GM19455 (cell line): Measurements from ENCODE around the gene NPAS1.
"Not testable (repeated sequence)": the region's sequence is repeated elsewhere in the genome, so short reads cannot be mapped to it uniquely, and the experiment has no call there.

ENCODE experiments used
- ATAC-seq: cut with Tn5 transposase; IDR thresholded peaks from one replicate; pipeline ENCODE4 v1.9.1; 2021; ENCODE audit not compliant: unreplicated experiment

Gene NPAS1

DNA sequence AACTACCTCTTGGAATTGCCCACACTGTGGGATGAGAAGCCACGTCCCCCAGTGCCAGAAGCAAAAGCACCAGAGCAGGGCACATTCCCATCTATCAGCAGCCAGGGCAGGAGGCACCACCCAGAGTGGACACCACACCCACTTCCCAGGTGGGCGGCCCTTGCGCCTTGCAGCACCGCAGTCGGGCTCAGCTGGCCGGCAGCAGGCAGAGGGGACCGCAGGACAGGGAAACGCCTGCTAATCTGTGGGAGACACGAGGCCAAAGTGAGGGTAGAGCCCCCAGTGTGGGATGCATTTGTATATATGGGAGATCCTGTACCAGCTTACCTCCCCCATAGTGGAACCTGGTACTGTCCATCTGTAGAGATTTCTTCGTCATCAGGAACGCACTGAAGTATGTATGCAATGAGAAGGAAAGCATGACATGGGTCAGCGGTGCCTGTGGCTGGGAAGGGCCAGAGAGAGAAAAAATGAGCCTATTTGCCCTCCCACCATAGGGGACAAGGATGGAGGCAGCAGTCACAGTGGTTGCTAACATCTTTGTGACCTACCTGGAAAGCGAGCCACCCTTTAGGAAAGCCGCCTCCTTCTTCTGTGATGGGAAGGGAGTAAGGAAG, 30.9 kb upstream of the NPAS1 start:
- no peak for ATAC-seq

DNA sequence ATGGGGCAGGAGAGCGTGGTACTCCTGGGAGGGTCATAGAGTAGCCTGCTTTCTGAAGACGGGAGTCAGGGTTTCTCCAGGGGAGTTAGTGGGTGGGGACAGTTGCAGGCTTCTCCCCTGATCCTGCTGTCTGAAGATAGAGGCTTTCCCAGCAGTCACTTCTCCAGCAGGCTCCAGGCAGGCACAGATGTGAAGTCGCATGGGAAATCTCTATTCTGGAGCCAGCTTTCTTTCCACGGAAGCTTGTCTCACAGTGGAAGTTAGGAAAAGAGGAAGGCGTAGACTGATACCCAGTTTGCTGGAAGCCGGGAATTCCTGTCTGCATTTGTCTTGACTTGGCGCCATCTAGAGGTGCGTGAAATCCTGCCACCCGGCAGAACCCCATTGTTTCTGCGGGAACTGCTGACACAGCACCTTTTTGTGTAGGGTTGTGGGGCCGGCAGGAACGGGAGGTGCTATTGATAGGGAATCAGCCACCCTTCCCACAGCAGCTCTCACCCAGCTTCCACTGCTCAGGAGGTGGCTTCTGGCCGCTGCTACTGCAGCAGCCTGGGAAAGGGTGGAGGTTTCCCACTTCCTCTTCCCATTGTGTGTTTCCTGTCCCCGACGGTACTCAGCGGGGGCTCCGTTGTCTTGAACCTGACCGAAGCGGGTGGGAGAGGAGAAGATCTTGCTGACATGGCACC, 28.5 kb upstream of the NPAS1 start:
- no peak for ATAC-seq

DNA sequence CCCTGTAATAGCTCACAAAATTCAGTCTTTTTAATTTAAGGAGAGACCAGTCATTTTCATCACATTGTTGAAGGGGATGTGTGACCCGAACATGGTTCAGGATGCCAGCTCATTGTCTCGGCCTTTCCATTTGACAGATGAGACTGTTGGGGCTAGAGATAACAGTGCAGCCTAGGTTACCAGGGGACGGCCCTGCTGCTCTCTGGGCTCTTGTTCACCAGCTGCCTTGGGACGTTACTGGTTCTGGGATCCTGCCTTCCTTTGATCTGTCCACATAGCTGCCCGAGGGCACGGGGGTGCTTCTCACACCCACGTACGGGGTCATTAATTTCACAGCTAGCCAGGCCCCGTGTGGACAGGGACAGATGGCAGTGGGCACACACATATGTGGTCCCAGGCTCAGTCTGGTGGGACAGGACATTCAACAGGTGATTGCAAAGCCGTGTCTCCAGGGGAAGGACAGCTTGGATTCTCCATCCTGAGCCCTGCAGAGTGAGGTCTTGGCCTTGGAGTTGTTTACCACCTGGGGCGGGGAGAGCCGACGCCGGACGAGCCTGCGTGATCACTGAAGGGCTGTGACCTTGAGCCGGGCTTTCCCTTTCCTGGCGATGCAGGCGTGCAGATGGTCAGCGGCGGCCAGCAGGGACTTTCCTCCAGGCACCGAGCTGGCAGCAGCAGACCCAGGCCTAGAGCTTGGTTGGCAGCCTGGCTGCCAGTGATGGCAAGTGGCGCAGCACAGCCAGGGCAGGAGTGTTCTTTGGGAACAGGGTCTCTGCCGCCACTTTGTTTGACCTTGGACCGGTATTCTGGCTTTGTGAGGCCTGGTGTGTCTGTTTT, 26.7 kb upstream of the NPAS1 start:
- no peak for ATAC-seq

DNA sequence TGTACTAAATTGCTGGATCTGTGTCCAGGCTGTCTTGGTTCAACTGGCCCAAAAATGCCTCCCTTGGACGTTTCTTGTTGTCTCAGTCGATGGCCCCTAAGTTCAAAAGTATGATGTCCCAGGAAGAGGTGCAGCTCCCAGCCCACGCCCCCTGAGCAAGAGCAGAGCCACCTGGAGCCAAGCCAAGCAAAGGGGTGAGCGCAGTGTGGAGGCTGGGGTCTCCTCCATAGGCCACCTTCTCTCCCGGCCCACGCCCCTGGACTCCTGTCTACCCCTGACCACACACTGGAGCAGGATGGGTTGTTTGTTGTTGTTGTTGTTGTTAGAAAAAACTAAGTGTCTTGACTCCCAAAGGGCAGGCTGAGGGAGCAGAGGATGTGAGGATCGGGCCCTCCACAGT, 26.0 kb upstream of the NPAS1 start:
- no peak for ATAC-seq

DNA sequence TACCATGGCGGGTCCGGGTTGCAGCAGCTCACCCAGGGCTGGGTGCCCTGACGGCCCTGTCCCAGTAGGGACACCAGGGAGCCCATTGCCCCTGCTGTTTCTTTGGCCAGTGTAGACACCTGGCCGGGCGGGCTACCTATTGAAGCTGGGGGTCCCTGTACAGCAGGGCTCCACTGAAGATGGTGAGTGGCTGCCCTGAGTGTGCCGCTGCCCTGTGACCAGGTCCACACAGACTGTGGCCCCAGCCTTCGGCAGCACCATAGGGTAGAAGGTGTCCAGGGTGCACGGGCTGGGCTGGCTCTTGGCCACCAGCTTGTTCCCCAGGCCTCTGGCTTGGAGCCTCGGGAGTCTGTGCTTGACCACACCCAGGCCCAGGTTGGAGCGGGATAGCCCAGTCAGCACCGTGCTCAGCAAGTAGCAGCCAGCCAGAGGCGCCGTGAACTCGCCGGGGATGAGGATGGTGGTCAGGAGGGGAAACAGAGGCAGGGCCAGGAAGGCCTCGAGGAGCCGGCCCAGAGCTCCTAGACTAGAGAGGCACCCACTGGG, 25.4 kb upstream of the NPAS1 start:
- ATAC-seq = no peak

DNA sequence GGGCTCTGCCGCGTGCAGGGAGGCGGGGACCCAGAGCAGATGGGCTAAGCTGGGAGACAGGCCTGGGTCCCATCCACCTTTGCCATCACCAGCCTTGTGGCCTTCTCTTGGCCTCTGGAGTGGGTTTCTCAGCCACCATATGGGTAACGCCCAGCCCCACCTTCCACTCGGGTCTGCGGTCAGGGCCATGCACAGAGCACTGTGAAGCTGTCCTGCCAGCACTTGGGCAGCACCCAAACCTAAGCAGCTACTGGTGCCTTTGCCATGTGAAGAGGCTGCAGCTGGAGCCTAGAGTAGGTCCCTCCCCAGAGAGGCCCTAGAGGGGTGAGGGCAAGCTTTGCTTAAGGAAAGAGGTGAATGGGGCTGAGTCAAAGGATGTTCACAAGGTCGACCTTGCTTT, 24.1 kb upstream of the NPAS1 start:
- no peak for ATAC-seq

DNA sequence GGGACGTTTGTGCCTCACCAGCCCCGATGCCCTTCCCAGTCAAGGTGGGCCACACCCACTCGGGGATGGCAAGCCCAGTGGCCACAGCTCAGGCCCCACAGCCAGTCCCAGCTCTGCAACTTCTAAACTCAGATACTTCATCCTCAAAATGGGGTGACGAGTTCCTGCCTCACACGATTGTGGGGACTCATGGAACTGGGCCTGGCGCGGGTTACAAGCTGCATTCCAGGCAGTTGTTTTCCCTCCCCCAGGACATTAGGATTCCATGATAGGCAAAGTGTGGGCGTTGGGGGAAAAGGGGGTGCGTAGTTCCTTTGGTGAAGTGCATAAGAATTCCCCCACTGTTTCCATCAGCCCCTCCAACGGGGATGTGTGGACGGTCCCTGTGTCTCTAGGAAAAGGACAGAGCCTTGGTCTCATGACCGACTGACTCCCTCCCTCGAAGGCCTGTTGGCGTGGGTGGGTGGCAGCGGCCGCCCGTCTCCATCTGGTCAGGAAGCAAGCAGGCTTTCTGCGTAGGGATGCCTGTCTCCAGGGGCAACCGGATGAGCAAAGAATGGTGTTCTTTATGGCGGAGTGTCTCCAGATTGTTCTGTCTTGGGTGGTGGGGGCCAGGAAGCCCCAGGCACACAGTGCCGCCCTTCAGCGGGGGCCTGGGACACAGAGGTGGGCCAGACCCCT, 21.1 kb upstream of the NPAS1 start:
- ATAC-seq = no peak

DNA sequence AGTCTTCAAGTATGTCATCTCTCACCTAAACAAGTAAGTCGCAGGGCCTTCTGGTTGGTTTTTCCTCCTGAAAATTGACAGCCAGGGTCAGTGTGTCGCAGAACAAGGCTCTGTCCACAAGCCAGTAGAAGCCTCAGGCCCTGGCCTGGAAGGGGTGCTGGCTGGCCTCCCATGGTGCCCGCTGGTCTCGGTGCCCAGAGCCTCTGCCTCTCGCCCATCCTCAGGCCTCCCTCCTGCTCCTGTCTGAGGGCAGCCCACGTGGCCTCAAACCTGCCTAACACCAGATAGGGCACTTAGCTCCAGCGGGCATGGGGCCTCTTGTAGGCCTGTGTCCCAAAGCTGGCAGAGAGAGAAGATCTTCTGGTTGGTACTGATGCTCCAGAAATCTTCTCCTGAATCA, 20.3 kb upstream of the NPAS1 start:
- ATAC-seq = no peak

DNA sequence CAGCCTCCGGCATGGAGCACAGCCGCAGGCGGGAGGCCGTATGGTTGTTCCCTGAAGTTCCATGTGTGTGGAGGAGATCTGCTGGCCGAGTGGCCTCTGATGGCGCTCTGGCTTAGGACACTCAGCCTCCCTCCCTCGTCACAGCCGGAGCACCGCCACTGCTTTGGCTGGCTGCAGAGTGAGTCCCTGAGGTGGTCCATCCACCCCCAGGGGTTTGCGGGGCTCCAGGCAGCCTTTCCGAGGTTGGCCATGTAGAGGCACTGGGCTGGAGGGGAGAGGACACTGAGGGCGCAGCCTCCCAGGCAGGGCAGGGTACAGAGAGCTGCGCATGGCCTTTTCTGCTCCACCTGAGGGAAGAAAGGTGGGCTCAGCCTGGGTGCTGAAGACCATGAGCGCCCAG, 19.8 kb upstream of the NPAS1 start:
- no peak for ATAC-seq

DNA sequence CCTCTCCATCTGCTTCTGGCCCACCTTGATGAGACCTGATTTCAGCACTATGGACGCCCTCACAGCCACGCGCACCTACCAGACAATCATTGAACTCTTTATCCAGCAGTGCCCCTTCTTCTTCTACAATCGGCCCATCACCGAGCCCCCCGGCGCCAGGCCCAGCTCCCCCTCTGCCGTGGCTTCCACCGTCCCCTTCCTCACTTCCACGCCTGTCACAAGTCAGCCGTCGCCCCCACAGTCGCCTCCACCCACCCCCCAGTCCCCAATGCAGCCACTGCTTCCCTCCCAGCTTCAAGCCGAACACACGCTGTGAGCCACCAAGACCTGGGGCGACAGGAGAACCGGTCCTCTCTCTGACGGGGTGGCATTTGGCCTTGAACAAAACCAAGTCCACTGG, 19.3 kb upstream of the NPAS1 start:
- no peak for ATAC-seq

DNA sequence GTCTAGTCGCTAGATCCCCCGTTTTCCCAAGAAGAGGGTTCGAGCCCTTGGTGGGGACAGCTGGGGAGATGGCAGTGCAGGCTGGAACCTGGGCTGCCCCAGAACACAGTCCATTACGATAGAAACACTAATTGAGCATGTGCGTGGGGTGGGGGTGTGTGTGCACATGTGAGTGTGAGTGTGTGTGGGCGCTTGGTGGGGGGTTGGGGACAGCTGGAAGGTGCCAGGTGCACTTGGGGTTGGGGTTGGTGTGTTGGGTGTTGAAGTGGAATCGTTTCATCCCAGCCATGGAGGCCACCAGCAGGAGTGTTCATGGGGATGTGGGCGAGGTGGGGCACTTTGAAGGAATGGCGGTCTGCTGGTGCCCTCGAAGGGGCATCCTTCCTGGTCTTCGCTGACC, 18.1 kb upstream of the NPAS1 start:
- no peak for ATAC-seq

DNA sequence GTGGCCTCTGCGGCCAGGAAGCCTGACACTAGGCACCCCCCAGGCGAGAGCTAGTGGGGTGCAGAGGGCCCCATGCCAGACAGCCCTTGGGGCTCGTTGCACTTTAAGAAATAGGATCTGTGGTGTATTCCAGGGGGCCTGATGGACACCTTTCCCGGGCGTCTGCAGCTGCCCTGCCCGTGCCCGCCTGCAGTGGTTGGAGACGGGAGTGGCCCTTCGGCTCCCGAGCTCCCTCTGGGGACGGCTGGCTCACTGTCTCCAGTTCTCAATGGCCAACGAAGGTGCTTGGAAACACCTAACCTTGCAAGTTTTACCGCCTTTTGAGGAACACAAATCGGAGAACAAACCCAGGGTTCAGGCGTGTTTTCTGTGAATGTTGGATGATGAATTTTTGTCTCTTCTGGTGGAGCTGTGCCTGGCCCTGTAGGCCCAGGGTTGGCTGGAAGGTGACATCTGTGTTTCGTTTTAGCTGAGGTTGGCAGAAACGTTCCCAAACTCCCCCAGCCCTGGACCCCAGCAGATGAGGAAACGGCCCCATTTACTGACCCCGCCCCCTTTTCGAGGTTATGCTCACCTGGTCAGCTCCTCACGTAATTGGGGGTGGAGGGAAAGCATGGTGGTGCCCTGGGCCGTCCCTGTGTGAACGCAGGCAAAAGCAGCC, 17.4 kb upstream of the NPAS1 start:
- no peak for ATAC-seq

DNA sequence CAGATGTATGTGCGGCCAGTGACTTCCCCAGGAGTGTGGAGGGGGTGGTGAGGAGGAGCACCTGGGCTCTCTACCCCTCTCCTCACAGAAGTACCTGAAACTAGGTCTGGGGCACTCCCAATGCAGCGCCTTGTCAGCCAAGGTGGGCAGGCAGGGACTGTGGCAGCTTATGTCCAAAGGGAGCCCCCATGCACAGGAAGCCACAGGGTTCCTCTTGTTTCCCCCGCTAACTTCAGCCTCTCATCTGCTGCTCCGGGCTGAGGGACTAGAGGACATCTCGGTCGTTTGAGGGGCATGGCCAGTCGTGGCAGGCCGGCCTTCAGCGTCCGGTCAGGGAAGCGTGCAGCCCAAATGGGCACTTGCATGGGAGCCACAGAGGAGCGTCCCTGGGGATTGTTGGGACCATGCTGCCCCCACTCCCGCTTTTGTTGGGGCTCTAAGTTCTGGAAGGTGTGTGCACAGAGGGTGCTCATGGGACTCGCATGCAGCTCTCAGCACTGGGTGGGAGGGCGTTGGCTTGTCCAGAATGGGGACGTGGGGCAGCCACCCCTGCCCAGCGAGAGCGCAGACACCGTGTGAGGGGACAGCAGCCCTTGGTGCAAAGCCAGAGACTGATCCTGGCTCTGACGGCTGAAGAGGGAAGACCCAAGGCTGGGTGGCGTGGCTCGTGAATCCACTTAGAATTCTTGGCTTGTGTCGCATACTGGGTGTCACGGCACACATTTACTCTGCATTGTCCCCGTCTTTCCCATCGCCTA, 16.6 kb upstream of the NPAS1 start:
- ATAC-seq = no peak

DNA sequence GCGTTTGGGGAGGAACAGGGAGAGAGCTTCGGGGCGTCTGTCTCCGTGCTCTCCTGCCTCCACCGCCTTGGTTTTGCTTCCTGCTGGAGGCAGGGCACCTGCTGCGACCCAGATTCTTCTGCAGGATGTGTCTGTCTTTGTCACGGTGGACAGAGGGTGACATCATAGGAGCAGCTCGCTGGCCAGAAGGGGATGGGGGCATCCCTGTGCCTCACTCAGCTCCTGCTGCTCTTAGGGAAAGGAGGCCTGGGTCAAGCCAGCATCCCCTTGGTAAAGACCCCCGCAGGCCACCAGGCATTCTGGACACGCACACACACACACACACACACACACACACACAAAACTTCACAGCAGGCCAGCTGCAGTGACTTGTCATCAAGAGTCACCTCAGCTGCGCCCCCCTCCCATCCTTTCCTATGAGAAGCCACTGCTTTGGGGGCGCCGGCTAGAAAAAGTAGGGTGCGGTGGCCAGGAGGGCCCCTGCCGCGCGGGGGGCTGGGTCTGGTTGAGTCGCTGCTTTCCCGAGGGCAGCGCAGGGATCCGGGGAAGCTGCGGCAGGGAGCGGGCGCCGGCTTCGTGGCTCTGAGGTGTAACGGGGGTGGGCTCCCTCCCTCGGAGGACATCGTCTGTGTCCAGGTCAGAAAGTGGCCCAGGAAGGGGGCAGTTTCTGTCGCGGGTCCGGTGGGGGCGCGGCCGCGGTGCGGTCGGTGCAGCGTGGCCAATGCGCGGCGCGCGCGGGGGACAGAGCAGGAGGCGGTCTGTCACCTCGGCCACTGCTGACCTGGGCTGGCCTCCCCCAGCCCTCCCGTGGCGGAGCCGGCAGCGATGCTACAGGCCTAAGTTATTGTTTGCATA, 15.8 kb upstream of the NPAS1 start:
- ATAC-seq = no peak

DNA sequence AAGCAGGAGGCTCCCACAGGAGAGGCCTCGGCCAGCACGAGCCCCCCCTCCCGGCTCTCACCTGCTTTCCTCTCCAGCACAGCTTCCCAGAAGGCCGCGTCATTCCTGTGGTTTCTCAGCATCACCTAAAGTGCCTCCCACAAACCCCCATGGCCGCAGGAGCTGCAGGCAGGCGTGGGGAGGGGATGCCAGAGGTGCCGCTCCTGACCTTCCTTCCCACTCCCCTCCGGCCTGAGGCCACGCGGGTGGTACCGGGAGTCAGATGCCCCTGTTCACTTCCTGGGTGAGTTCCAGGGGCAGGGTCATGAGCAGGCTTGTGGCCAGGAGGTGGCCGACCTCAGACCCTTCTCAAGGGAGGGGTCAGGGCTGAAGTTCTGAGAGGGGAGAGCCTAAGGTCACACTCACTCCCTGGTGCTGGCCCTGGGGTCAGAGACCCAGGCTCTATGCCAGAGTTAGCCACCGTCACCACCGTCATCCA, 14.4 kb upstream of the NPAS1 start:
- no peak for ATAC-seq

DNA sequence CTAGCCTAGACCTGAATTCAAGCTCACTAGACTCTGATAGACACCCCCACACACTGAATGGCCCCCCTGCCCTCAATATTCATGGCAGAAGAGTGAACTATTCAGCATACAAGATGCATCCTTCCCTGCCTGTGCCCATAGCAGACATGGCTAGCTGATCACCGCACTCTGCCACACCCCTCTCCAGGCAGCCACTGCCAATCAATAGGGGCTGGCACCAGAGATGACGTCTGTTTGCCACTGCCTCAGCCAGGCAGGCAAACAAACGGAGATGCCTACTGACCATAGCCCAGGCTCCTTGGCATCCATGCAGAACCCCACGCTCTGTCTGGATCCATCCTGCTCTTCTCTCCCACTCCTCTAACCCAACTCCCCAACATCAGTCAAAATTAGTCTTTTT, 13.8 kb upstream of the NPAS1 start:
- no peak for ATAC-seq

DNA sequence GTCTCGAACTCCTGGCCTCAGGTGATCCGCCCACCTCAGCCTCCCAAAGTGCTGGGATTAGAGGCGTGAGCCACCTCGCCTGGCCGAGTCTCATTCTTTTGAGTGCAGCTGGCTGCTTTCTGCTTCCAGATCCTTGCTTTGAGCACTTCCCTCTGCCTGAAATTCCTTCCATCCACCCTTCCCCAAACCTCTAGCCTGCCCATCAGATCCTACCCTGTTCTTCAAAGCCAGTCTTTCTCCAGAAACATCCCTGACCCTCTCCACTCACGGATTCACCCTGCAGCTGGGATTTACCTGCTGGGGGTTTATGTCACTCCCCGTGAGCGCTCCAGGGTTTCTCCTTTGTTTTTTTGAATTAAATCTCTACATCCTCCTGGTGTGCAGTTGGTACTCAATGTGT, 13.1 kb upstream of the NPAS1 start:
- no peak for ATAC-seq

DNA sequence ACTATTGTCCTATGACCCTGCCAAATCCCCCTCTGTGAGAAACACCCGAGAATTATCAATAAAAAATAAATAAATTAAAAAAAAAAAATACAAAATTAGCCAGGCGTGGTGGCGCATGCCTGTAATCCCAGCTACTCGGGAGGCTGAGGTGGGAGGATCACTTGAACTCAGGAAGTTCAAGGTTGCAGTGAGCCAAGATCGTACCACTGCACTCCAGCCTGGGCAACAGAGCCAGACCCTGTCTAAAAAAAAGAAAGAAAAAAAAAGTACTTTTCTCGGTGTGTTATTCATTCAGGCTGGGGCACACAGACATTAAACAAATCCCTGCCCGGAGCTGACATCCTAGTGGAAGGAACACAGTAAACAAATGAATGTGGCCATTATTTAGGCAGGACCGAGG, 9.1 kb upstream of the NPAS1 start:
- ATAC-seq = not testable (repeated sequence)

DNA sequence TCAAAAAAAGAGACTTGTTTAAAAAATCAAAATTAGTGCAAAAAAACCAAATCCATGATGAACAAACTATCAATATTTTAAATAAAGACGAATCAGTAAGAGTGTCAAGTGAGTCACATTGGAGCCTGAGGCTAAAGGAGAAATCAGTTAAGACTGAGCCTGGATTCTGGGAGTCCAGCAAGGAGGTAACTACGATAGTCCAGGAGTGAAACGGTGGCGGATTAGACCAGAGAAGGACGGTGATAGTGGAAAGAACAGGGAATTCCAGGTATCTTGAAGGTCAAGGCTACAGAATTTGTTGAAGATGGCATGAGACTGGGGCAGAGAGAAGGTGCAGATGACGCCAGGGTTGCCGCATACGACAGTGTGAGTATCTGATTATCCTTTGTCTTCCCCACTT, 7.0 kb upstream of the NPAS1 start:
- no peak for ATAC-seq
